A673 (cell line): ENCODE results near the gene ARL8A. TPM values are rescaled to one million over a fixed set of nuclear protein-coding genes. Genes with fewer than 3 reads are reported as not detected.

ENCODE experiments used
- BruUV-seq: library from RNA; stranded (reverse); fragments of 400-500 nt; replicated peaks from 2 replicates; lab custom pipeline; 2021; lab: Mats Ljungman, UMichigan
- CTCF ChIA-PET: fragments of 300-600 bp; sonication (Branson Sonifier 250); formaldehyde crosslinking; loops from one replicate; lab custom pipeline; 2022; ENCODE audit warnings: antibody characterized with exemption; lab: Charles Lee
- POLR2A ChIA-PET: fragments of 300-600 bp; sonication (Branson Sonifier 250); formaldehyde crosslinking; loops from one replicate; lab custom pipeline; 2022; ENCODE audit warnings: antibody characterized with exemption; ENCODE audit not compliant: low non-redundant PET; lab: Charles Lee
- DNase-seq: peaks from one replicate; pipeline ENCODE4 v3.0.0-alpha.2; 2015; ENCODE audit warnings: low spot score
- H3K27ac ChIP-seq: fragments of 200-600 bp; sonication (generic); 2 replicates; pipeline ENCODE4 v1.5.1; 2016; ENCODE audit warnings: mixed run types, low read depth, mild to moderate bottlenecking, mixed read lengths, antibody characterized with exemption, low read length; ENCODE audit not compliant: poor library complexity, severe bottlenecking
- H3K27me3 ChIP-seq: fragments of 200-600 bp; sonication (generic); replicated peaks from 2 replicates; pipeline ENCODE4 v1.6.1; 2017; ENCODE audit warnings: mixed run types, low read depth, mild to moderate bottlenecking, mixed read lengths, antibody characterized with exemption, low read length; ENCODE audit not compliant: insufficient read depth, poor library complexity
- H3K36me3 ChIP-seq: fragments of 200-600 bp; sonication (generic); 2 replicates; pipeline ENCODE4 v1.6.1; 2016; ENCODE audit warnings: mixed run types, mild to moderate bottlenecking, mixed read lengths, antibody characterized with exemption, low read length; ENCODE audit not compliant: insufficient read depth, poor library complexity, severe bottlenecking
- H3K4me1 ChIP-seq: fragments of 200-600 bp; sonication (generic); 2 replicates; pipeline ENCODE4 v1.6.1; 2017; ENCODE audit warnings: mixed run types, mild to moderate bottlenecking, mixed read lengths, antibody characterized with exemption, low read length; ENCODE audit not compliant: insufficient read depth, poor library complexity, severe bottlenecking
- H3K4me3 ChIP-seq: fragments of 200-600 bp; sonication (generic); 2 replicates; pipeline ENCODE4 v1.5.1; 2016; ENCODE audit warnings: low read depth, mixed run types, mild to moderate bottlenecking, mixed read lengths, low read length; ENCODE audit not compliant: poor library complexity, severe bottlenecking
- H3K9me3 ChIP-seq: fragments of 200-600 bp; sonication (generic); 2 replicates; pipeline ENCODE4 v1.6.1; 2016; ENCODE audit warnings: mixed run types, low read depth, mild to moderate bottlenecking, mixed read lengths, antibody characterized with exemption, low read length; ENCODE audit not compliant: poor library complexity, severe bottlenecking
- EZH2 ChIP-seq: fragments of 200-600 bp; sonication (generic); IDR thresholded peaks from 2 replicates; pipeline ENCODE4 v1.6.1; 2017; ENCODE audit warnings: borderline replicate concordance, low read depth, mild to moderate bottlenecking, mixed read lengths, antibody characterized with exemption, low read length; ENCODE audit not compliant: poor library complexity, severe bottlenecking
- intact Hi-C: fragments of 100-400 bp; cut with micrococcal nuclease; formaldehyde crosslinking; loops from one replicate; pipeline ENCODE4 v1.10.0; 2022; ENCODE audit not compliant: unreplicated experiment
- total RNA-seq: library from RNA; stranded (reverse); gene quantifications from 2 replicates; pipeline ENCODE4 v1.2.3, GENCODE V29; 2021
- TF ChIP-seq, protein P1 (sequence below): fragments of 300-800, 200-600 bp; sonication (generic); conservative IDR thresholded peaks from 2 replicates; pipeline ENCODE4 v1.5.1; 2017; ENCODE audit warnings: low read depth, mild to moderate bottlenecking, antibody characterized with exemption, low read length, moderate library complexity, mixed read lengths

ARL8A gene
- total RNA-seq, 1 experiment from 2014 or later = 41.9 TPM

DNA sequence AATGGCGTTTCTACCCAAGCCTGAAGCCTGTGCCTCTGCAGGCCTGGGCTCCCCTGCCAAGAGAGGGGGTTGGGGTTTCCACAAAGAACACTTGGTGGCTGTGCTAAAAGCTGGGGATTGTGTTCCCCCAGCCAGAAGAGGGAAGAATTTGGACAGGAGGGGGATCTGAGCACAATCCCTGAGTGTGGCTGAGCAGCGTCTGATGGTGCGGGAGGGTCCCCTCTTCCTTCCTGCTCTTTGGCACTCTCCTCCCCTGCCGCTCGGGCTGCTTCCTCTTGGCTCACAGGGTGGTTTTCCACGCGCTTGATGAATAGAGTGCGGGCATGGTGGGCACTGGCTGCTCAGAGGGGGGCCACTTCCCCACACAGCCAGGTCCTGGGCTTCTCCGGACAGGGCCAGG lies 18.1 kb downstream of the ARL8A start:
- Histone ChIP-seq H3K4me1 (peaks cover 4% of the 10 kb centered on the region), H3K4me3 (no peak overlapping the region), H3K9me3 (no peaks in the 10 kb centered on the region), H3K36me3 (no peaks in the 10 kb centered on the region), H3K27me3 (no peaks in the 10 kb centered on the region), H3K27ac (no peak overlapping the region)
- intact Hi-C loops = no loop called here
- POLR2A ChIA-PET = no interaction called here
- DNase-seq = no peak
- no peak for TF ChIP-seq EZH2
- TF ChIP-seq, protein P1, sequence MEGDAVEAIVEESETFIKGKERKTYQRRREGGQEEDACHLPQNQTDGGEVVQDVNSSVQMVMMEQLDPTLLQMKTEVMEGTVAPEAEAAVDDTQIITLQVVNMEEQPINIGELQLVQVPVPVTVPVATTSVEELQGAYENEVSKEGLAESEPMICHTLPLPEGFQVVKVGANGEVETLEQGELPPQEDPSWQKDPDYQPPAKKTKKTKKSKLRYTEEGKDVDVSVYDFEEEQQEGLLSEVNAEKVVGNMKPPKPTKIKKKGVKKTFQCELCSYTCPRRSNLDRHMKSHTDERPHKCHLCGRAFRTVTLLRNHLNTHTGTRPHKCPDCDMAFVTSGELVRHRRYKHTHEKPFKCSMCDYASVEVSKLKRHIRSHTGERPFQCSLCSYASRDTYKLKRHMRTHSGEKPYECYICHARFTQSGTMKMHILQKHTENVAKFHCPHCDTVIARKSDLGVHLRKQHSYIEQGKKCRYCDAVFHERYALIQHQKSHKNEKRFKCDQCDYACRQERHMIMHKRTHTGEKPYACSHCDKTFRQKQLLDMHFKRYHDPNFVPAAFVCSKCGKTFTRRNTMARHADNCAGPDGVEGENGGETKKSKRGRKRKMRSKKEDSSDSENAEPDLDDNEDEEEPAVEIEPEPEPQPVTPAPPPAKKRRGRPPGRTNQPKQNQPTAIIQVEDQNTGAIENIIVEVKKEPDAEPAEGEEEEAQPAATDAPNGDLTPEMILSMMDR = no peak
- BruUV-seq = no TSS peak
- CTCF ChIA-PET = no interaction called here

DNA sequence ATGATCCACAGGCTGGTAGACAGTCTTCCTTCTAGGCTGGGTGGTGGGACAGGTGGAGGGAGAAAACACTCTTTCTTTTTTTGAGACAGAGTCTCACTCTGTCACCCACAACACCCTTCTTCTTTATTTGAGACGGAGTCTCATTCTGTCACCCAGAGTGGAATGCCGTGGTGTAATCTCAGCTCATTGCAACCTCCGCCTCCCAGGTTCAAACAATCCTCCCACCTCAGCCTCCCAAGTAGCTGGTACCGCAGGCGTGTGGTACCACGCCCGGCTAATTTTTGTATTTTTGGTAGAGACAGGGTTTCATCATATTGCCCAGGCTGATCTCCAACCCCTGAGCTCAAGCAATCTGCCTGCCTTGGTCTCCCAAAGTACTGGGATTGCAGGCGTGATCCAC lies 18.9 kb downstream of the ARL8A start:
- POLR2A ChIA-PET = no interaction called here
- Histone ChIP-seq H3K27me3 (no peaks in the 10 kb centered on the region), H3K4me1 (peaks cover 4% of the 10 kb centered on the region), H3K9me3 (no peaks in the 10 kb centered on the region), H3K27ac (no peak overlapping the region), H3K4me3 (no peak overlapping the region), H3K36me3 (no peaks in the 10 kb centered on the region)
- no TSS peak for BruUV-seq
- no peak for DNase-seq
- intact Hi-C loops = no loop called here
- CTCF ChIA-PET = no interaction called here
- TF ChIP-seq, protein P1 = no peak
- no peak for TF ChIP-seq EZH2

DNA sequence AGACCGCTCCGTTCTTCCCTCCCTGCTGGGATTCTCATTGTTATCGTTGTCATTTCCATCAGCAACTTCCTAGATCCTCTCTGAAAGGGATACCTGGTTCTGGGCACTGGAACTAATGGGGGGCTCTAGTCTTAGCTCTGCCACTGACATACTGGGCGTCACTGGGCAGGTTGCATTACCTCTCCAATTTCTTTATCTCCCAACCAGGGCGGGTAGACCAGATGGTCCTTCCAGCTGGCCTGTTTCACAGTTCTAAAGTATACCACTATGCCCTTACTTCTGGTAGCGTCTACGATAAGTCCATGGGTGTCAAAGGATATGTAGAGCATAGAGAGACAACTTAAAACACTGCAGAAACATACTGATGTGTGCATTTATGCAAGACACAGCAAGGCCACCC lies 20.4 kb downstream of the ARL8A start:
- H3K27me3 ChIP-seq = no peaks in the 10 kb centered on the region
- H3K4me1 ChIP-seq = peaks cover 4% of the 10 kb centered on the region
- CTCF ChIA-PET = no interaction called here
- POLR2A ChIA-PET = no interaction called here
- no peak overlapping the region for H3K27ac ChIP-seq
- BruUV-seq = no TSS peak
- no peak for TF ChIP-seq EZH2
- TF ChIP-seq, protein P1 = no peak
- no peaks in the 10 kb centered on the region for H3K9me3 ChIP-seq
- intact Hi-C loops = no loop called here
- H3K4me3 ChIP-seq = no peak overlapping the region
- no peak for DNase-seq
- H3K36me3 ChIP-seq = no peaks in the 10 kb centered on the region
